Thymus (tissue), 11 donors: ENCODE data around the gene OR2V2. TPM values are rescaled to one million over a fixed set of nuclear protein-coding genes. Genes with fewer than 3 reads are reported as not detected.

Experiments
- DNase-seq, 9 donors: peaks; one replicate each; pipeline ENCODE4 v3.0.0-alpha.2; 2013; ENCODE audit warnings: low spot score in 9 of 9, low read depth in 6 of 9, missing footprints in 1 of 9
- H3K27ac ChIP-seq, 2 donors: one replicate each; pipeline ENCODE4 v1.5.1; 2013; ENCODE audit warnings: control low read depth in 1 of 2, low read depth in 1 of 2, low read length in 1 of 2, mild to moderate bottlenecking in 1 of 2, moderate library complexity in 1 of 2
- H3K27me3 ChIP-seq, 2 donors: one replicate each; pipeline ENCODE4 v1.5.1; 2013; ENCODE audit warnings: low read length in 1 of 2; ENCODE audit not compliant: control insufficient read depth in 2 of 2, insufficient read depth in 1 of 2
- H3K36me3 ChIP-seq, 2 donors: one replicate each; pipeline ENCODE4 v1.5.1; 2013; ENCODE audit warnings: low read length in 1 of 2, mild to moderate bottlenecking in 1 of 2, moderate library complexity in 1 of 2; ENCODE audit not compliant: control insufficient read depth in 2 of 2, insufficient read depth in 2 of 2
- H3K4me1 ChIP-seq, 2 donors: one replicate each; pipeline ENCODE4 v1.5.1; 2013; ENCODE audit warnings: low read length in 2 of 2; ENCODE audit not compliant: control insufficient read depth in 2 of 2, insufficient read depth in 2 of 2
- H3K4me3 ChIP-seq, 2 donors: one replicate each; pipeline ENCODE4 v1.5.1; 2013; ENCODE audit warnings: low read length in 2 of 2, control low read depth in 1 of 2, mild to moderate bottlenecking in 1 of 2
- H3K9me3 ChIP-seq, 2 donors: one replicate each; pipeline ENCODE4 v1.5.1; 2013; ENCODE audit warnings: low read length in 1 of 2, mild to moderate bottlenecking in 1 of 2; ENCODE audit not compliant: control insufficient read depth in 2 of 2, insufficient read depth in 1 of 2
- WGBS: extraction: QIAGEN DNeasy Blood & Tissue Kit; methylation state at CpG from one replicate; pipeline ENCODE4 v1.1.7; 2013; 5-methylcytosine and 5-hydroxymethylcytosine counted together
- polyA plus RNA-seq: library from polyadenylated mRNA; stranded (reverse); fragments of 200-250 nt; gene quantifications from one replicate; pipeline ENCODE4 v1.2.3, GENCODE V29; 2013
- total RNA-seq: library from RNA; stranded (reverse); fragments of 120-200 nt; gene quantifications from one replicate; pipeline ENCODE4 v1.2.4, GENCODE V29; 2013
- donor health status: healthy.

The OR2V2 gene
- total and polyA plus RNA-seq, 2 donors = under 0.01 to 0.05 TPM

GRCh38 chr5:181205761-181206649 is 58.6 kb downstream of the OR2V2 start:
- Histone ChIP-seq H3K36me3 (no peaks in the 10 kb centered on the region), H3K9me3 (peaks cover 0 to 9% of the 10 kb centered on the region in 2 donors), H3K27me3 (peaks cover 52 to 97% of the 10 kb centered on the region in 2 donors), H3K27ac (no peak overlapping the region), H3K4me3 (peak overlapping the region; percentile 38 to 53), H3K4me1 (peaks cover 15 to 34% of the 10 kb centered on the region in 2 donors)
- DNase-seq = peak in 2 of 9 donors; percentile 34 to 48
- WGBS = 2% methylated on average over 37 of the region's 37 CpGs

GRCh38 chr5:181207214-181207959 is 60.0 kb downstream of the OR2V2 start:
- no peaks in the 10 kb centered on the region for H3K36me3 ChIP-seq
- under 1% methylated on average over 36 of the region's 36 CpGs for WGBS
- H3K27ac ChIP-seq = no peak overlapping the region
- peaks cover 0 to 9% of the 10 kb centered on the region in 2 donors for H3K9me3 ChIP-seq
- peak in 3 of 9 donors; percentile 45 to 68 (median 49) for DNase-seq
- peaks cover 15 to 34% of the 10 kb centered on the region in 2 donors for H3K4me1 ChIP-seq
- H3K27me3 ChIP-seq = peaks cover 39 to 95% of the 10 kb centered on the region in 2 donors
- H3K4me3 ChIP-seq = peak overlapping the region; percentile 38 to 53

GRCh38 chr5:181207960-181208253 is 60.5 kb downstream of the OR2V2 start:
- no peak for DNase-seq
- WGBS = 50% methylated on average over 3 of the region's 3 CpGs
- Histone ChIP-seq H3K9me3 (peaks cover 0 to 9% of the 10 kb centered on the region in 2 donors), H3K4me3 (no peak overlapping the region), H3K4me1 (peaks cover 15 to 34% of the 10 kb centered on the region in 2 donors), H3K27me3 (peaks cover 36 to 95% of the 10 kb centered on the region in 2 donors), H3K36me3 (no peaks in the 10 kb centered on the region), H3K27ac (no peak overlapping the region)

Other genes with a start within 250 kb of the OR2V2 start
- gene BTNL8, start 248.4 kb upstream of the OR2V2 start, total RNA-seq = 0.24 TPM
- gene BTNL8, start 248.4 kb upstream of the OR2V2 start, polyA plus RNA-seq = 0.46 TPM
- not detected for gene BTNL3, start 158.7 kb upstream of the OR2V2 start, total RNA-seq
- gene BTNL3, start 158.7 kb upstream of the OR2V2 start, polyA plus RNA-seq = 0.14 TPM
- 6.3 TPM for gene BTNL9, start 107.3 kb upstream of the OR2V2 start, total RNA-seq
- 45.2 TPM for gene BTNL9, start 107.3 kb upstream of the OR2V2 start, polyA plus RNA-seq
- gene OR2V1, start 16.4 kb upstream of the OR2V2 start, total RNA-seq = 0.05 TPM
- 0.02 TPM for gene OR2V1, start 16.4 kb upstream of the OR2V2 start, polyA plus RNA-seq
- gene TRIM7, start 57.6 kb downstream of the OR2V2 start, total RNA-seq = 0.38 TPM
- gene TRIM7, start 57.6 kb downstream of the OR2V2 start, polyA plus RNA-seq = 5.3 TPM
- 19.9 TPM for gene TRIM41, start 75.7 kb downstream of the OR2V2 start, total RNA-seq
- gene TRIM41, start 75.7 kb downstream of the OR2V2 start, polyA plus RNA-seq = 25.8 TPM
- gene RACK1, start 96.3 kb downstream of the OR2V2 start, total RNA-seq = 4,509 TPM
- gene RACK1, start 96.3 kb downstream of the OR2V2 start, polyA plus RNA-seq = 2,214 TPM
- 10.7 TPM for gene TRIM52, start 113.6 kb downstream of the OR2V2 start, total RNA-seq
- 35.2 TPM for gene TRIM52, start 113.6 kb downstream of the OR2V2 start, polyA plus RNA-seq
- not detected for gene OR4F3, start 219.7 kb downstream of the OR2V2 start, total RNA-seq
- not detected for gene OR4F3, start 219.7 kb downstream of the OR2V2 start, polyA plus RNA-seq